GM19372 (cell line): ENCODE data around the gene NTSR1.

Experiments
- ATAC-seq: cut with Tn5 transposase; IDR thresholded peaks from one replicate; pipeline ENCODE4 v1.9.1; 2021; ENCODE audit warnings: mild to moderate bottlenecking, low read depth, moderate library complexity; ENCODE audit not compliant: unreplicated experiment

Gene NTSR1

DNA sequence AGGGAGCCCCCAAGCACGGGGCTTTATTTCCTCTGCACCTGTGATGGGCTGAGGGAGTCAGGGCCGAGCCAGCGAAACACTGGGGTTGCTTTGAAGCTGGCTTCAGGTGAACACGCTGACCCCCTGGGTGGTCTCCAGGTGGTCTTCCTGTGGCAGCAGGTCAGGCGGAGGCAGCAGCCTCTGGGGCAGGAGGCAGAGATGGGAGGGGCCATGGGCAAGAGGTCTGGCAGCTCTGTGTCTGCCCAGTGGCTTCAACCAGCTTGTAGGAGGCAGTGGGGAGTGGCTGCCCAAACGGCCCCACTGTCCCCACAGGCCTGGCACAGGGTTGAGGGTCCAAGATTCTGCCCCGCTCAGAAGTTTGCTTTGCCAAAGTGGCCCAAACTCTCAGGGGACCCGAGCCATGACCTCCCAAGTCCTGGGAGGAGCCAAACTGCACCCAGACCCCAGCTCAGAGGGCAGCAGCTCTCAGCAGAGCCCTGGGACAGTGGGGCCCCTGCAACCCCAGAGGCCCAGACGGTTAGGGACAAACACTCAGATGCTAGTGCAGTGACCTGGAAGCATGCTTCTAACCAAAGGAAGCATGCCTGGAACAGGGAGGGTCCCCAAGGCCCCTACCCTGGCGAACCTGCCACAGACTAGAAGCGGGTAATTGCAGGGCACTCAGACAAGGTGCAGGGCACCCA lies 15.3 kb downstream of the NTSR1 start:
- ATAC-seq, result no peak

DNA sequence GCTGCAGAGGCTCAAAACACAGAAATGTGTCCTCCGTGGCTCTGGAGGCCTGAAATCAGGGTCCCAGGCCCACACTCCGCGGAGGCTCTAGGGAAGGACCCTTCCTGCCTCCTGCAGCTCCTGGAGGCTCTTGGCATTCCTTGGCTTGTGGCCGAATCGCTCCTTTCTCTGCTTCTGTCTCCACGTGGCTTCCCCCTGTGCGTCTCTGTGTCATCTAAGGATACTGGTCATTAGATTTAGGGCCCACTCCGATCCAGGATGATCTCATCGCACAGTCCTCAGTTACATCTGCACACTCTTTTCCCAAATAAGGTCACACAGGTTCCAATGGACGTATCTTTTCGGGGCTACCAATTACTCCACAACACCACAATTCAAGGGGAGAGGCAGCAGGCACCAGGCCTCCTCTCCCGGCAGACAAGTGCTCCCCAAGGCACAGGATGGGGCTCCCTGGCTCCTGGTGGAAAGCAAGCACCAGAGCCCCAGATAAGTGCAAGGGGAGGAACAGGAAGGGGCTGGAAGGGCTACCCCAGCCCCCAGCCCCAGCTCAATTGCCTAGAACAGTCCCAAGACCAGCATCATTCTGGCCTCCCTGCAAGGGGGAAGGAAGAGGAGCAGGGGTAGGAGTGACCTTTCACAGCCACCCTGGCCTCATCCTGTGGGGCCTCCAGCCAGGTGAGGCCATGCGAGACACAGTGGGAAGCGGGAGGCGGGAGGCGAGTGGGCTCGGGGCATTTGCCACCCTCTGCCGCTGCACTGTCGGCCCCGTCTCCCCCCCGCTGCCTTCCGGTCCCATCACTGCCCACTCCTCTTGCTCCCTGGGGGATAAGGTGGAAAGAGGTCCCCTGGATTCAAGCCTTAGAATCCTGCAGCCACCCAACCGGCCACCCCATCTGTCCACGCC lies 16.3 kb downstream of the NTSR1 start:
- no peak for ATAC-seq

DNA sequence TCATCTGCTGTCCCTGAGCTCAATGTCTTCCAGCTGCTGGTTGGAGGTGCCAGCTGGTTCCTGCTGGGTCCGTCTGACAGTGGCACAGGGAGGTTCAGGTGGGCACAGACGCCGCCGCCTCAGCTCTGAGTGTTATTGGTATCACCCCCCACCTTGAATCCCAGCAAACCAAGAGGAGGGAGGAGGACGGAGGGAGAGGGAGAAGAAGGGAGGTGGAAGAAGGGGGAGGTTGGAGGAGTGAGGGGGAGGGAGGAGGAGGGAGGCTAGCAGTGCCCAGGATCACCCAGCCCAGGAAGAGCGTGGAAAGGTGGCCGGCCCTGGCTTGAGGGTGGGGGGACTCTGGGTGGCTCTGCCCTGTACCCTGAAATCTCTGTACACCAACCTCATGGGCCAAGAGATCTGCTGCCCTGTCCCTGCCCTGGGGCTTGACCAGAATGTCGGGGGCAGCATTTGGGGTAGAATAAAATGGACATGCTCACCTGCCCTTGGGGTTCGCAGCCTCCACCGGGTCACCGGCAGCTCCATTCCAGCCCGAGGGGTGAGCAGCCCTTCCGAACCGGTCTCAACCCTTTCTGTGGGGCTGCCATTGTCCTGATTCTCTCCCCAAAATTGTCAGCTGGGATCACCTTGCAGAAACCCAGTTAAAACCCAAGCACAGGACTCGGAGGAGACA lies 17.1 kb downstream of the NTSR1 start:
- ATAC-seq, result no peak

DNA sequence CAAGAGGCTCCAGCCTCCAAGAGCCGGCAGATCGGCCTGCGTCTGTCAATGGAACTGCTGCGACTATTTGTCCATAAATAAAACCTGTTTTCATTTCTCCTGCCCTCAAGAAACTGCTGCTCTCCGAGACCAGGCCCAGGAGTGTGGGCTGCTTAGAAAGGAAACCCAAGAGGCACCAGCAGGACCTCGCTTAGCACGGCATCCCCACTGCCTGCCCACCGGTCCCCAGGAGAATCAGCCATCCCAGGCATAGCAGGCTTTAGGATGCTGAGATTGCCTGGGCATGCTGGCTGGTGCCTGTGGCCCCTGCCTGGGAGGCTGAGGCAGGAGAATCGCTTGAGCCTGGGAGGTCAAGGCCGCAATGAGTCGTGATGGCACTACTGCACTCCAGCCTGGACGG lies 17.6 kb downstream of the NTSR1 start:
- no peak for ATAC-seq

DNA sequence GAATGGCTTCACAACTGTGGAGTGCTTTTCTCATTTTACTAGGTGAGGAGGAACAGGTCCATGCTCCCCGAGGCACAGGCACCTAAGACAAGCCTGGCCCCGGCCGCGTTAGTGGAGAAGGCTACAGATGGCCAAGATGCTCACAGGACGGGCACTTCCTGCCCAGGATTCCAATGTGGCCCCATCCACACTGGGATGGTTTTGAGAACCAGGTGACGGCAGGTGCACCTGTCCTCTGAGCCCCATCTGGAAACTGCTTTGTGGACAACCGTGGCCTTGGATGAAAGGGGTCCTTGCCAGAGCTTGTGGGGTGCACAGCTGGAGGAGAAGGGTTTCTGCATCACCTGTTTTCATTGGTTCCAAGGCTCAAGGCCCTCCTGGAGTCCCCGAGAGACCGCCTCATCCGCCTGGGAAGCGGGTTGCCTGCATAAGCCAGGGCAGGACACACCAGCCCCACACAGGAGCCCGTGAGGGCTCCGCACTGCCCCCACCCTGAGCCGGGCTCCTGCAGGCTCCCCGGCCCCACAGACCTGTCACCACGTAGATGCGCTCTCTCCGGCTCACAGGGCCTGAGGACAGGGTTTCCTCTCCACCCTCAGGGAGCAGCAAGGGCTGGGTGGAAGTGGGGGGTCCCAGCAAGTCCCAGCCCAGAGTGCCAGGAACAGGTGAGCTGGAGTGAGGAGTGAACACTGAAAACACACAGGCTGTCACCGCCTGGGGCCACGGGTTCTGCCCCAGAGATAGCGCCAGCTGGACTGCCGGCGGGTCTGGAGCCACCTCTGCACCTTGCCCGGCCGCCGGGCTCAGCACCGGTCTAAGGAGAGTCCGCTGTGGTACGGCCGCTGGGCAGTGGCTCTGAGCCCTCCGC lies 18.3 kb downstream of the NTSR1 start:
- no peak for ATAC-seq

DNA sequence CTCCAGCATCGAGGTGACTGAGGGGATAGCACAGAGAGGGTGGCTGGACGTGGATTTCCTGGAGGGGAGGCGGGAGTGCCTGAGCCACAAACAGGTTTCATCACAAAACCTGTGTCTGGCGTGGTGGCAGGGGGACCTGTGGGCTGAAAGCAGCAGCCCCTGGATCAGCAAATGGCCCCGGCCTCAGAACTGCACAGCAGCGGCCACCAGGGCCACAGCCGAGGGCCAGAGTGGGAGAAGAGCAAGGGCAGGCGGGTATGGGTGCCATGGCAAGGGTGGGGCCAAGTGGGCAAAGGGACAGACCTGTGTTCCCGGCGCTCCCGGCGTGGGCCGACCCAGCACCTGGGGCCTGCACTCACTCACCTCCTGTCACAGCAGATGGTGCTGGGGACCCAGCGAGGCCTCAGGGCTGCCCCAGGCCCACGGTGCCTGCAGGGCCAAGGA lies 19.0 kb downstream of the NTSR1 start:
- ATAC-seq, result no peak

DNA sequence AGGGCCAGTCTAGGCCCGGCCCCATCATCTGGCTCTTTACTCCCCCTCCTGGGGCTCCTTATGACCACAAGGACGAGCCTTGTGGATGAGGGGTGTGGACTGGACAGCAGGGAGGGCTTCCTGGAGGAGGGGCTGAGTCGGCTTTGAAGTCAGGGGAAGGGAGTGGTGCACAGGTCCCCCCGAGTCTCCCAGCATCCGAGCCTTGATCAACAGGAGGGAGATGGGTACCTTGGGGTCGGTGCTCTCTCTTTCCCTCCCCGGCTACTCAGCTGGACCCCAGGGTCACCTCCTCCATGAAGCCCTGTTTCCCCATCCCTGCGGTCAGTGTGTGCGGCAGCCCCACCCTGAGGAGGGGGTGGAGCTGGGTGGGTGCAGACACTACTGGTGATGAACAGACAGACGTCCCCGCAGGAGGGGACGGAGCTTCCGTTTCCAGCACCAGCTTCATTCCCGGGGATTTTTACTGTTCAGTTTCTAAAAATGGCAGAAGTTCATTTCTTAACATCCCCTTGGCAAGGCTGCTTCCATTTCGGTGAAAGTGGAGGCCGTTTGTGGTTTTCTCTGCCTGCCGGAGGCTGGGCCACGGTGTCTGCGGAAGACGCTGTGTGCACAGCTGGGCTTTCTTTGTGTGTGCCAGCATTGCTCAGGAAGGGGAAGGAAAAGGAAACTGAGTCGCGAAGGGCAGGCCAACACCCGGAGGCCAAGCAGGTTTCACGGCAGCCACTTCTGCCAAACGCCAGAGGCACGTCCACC lies 19.6 kb downstream of the NTSR1 start:
- ATAC-seq, result no peak

DNA sequence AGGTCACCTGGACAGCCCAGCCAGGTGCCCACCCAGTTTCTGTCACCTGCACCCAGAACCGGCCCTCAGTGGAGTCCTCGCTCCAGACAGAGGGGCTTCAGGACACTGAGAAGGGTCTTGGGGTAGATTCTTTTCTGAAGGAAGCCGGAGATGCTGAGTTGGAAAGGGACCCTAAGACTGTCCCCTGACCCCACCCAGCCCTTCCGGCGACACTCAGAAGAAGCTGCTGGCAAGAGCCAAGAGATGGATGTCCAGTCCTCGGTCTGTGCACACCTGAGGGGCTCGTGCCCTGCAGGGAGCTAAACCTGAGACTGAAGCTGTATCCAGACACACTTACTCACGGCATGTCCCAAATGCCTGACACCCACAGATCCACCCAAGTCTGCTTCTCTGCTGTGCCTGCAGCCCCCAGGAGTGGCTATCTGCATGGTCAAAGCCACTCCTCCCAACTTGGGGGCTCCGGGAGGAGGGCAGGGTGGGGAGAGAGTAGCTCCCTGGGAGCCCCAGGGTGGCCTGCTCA lies 20.2 kb downstream of the NTSR1 start:
- ATAC-seq, result no peak

DNA sequence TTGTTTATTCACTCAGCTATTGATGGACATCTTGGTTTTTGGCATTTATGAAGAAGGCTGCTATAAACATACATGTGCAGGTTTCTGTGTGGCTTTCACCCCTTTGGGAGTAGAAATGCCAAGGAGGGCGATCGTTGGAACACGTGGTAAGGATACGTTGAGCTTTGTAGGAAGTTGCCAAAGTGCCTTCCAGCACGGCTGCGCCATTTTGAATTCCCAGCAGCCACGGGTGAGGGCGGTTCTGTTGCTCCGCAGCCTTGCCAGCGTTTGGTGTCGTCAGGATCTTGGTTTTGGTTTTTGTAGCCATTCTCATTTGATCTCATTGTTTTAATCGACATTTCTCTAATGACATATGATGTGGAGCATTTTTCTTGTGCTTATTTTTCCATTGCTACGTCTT lies 21.8 kb downstream of the NTSR1 start:
- no peak for ATAC-seq

DNA sequence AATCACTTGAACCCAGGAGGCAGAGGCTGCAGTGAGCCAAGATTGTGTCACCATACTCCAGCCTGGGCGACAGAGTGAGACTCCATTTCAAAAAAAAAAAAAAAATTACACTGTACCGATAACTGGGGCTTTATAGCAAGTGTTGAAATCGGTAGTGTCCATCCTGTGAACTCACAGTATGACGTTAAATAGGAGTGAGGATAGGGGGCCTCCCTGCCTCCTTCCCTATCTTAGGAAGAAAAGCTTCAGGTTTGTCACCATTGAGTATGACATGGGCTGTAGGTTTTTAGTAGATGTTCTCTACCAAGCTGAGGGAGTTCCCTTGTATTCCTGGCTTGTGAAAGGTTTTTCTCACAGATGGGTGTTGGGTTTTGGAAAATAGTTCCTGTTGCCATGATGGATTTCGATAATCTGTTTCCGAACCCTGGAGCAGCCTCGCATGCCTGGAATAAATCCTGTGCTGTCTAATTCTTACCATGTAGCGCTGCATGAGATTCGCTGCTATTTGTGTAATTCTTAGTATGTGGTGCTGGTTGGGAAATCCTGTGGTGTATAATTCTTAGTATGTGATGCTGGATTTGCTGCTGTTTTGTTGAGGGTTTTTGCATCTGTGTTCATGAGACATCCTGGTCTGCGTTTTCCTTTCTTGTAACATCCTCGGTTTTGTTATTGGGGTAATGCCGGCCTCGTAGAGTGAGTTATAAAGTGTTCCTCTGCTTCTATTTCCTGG lies 23.6 kb downstream of the NTSR1 start:
- ATAC-seq, result no peak

DNA sequence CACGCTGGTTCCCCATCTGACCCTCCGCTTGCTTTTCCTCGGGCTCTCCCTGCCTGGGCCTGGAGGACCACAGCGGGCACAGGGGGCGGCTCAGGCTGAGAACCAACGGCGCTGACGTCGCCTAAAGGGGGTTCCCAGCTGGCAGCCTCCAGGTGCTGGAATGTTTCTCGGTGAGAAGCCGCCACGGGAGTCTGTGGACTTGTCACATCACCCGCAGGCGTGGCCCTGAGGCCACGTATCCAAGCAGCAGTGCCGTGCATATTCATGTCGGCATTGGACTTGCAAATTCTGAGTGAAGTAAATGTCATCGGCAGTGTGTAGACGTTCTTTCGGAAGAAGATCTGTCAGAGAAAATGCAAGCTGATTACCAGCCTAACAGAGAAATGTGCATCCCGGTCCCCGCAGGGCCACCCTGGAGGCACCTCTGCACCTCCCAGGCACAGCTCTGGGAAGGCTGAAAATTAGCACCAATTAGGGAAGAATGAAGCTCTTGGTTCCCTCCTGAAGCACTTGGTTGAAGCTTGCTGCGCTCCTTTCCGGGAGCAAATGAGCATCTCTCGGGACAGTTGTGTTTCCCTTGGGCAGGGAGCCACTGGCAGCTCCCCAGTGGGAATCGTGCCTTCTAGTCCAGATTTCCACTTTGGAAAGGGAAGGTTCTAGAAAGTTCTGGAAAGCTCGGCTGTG lies 24.3 kb downstream of the NTSR1 start:
- ATAC-seq, result no peak

DNA sequence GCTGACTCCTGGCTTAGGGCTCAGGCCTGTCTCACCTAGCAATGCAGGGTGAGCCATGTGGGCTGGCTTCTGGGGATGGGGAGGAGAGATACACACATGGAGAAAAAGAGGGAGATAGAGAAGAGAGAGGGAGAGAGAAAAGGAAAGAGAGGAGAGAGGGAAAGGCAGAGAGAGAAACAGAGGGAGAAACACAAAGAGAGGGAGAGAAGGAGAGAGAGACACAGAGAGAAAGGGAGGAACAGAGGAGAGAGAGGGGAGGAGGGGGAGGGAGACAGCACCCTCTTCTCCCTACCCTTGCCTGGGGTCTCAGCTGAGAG lies 24.8 kb downstream of the NTSR1 start:
- ATAC-seq, result no peak

DNA sequence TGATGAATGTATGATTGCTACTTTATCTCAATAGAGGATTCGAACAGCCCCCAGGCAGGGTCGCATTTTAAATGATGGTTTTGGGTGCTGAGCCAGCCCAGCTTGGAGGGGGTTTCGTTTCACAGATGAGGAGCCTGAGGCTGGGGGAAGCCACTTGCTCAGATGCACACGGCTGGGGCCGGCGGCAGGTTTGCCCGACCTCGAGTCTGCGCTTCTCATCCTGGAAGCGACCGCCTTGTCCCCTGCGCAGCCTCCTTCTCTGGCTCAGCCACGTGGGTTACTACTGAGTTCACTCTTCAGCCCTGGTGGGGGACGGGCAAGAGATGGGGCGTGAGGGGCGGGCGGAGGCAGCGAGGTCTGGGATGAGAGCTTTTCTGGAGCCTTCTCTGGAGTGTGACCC lies 25.3 kb downstream of the NTSR1 start:
- ATAC-seq, result no peak

DNA sequence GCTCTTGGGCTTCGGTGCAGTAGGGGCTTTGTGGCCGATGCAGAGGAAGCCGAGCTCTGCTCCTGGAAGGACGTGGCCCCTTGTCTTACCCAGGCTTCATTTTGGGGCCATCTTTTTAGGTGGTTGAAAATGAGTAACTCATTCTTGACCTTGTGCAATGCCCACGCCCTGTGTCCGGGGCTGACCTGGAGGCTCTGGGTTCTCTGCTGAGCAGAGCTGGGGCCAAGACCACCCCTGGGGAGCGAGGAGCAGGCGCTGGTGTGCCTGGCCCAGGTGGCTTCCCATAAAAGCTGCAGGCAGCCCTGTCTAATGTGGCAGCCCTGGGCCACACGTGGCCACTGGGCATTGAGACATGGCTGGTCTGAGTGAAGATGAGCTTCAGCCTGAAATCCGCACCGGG lies 25.7 kb downstream of the NTSR1 start:
- no peak for ATAC-seq

DNA sequence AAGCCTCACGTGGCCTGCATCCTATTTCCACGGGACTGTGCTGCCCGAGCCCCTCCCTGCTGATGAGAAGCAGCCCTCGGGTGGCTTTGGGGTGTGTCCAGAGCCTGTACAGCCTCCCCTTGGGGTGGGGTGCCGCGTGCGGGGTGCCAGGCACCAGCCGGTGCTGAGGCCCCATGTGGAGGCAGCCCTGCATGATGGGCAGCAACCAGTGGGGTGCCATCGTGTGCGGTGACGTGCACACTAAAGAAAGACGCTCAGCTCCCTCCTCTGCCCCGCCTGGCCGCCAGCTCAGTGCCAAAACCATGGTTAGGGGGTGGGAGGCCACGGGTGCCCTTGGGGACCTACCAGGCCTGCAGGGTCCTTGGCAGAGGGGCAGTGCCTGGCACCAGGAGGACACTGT lies 26.2 kb downstream of the NTSR1 start:
- no peak for ATAC-seq

DNA sequence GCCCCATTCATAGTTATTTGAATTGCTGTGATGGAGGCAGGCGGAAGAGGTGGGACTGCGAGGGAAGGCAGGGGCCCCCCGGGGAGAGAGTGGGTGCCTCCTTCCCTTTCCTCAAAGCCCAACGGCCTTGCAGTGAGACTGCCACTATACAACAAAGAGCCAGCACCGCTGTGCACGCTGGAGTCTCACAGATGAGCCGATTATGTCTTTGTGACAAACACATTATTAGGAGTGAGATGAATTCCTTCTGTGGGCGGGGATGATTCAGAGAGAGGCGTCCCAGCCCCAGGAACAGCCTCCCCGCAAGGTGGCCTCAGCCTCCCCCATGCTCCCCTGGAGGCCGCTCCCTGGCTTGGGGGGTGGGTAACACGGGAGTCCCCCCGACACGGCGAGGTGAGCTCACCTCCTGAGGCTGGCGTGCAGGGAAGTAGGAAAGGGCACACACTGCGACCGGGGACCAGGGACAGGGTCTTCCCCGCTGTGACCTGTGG lies 26.7 kb downstream of the NTSR1 start:
- ATAC-seq, result no peak

DNA sequence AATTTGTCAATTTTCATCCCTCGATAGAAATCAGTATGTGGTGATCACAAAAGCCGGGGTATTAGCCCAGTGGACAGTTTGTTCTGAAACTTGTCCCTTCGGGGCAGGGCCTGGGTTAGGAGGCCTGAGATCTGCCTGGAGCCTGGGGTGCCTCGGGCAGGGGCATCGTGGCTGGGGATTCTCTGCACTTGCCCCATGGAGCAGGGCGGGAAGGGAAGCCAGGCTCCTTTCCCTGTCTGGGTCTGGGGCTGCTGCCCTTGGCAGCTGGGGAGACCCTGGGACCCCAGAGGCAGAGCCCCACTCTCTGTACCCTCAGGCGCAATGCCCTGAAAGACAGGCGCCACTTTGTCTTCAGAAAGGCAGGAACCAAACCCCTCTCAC lies 27.4 kb downstream of the NTSR1 start:
- ATAC-seq, result no peak

DNA sequence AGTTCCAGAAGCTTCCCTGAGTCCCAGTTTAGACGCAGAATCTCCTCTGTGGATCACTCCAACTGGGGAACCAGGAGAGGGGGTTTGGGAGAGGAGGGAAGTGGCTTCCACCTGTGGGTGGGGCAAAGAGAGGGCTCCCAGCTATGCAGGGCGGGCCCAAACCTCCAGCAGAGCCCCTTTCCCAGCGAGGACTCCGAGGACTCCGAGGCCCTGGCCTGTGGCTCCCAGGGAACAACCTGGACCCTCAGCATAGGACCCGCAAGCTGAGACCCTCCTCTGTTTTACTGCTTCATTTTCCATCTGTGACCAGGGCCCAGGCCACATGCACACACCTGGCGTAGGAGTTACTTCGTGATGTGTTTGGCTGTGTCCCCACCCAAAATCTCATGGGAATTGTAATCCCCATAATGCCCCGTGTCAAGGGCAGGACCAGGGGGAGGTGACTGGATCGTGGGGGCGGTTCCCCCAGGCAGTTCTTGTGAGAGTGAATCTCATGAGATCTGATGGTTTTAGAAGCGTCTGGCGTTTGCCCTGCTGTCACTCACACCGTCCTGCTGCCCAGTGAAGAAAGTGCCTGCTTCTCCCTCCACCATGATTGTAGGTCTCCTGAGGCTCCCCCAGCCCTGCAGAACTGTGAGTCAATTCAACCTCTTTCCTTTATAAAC lies 27.9 kb downstream of the NTSR1 start:
- ATAC-seq, result no peak
